ENCODE results near the gene SPTLC2. TPM values are rescaled to one million over a fixed set of nuclear protein-coding genes. Genes with fewer than 3 reads are reported as not detected.

SPTLC2 gene
- total RNA-seq, 1 experiment from 2014 or later = 32.6 TPM

DNA sequence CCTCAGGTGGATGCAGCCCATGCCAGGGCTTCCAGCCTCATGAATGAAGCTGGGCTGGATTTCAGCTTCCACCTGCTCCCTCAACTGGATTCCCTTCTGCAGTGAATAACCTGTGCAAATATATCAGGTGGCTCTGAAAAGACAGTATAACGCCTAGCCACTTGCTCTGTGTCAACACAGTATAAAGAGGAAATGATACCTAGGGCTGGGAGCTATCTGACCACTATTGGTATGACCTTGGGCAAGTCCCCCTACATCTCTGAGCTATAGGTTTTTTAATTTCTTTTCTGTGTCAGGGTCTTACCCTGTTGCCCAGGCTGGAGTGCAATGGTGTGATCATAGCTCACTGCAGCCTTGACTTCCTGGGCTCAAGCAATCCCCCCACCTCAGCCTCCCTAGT lies 137.6 kb downstream of the SPTLC2 start:
- Histone ChIP-seq H2BK20ac (ENCODE audit: low read depth, low read length, poor library complexity, severe bottlenecking) (no peak overlapping the region), H4K91ac (ENCODE audit: insufficient read length, low read depth, low read length) (no peak overlapping the region), H3K4me1 (ENCODE audit: insufficient read depth, low read length) (no peaks in the 10 kb centered on the region), H2BK12ac (ENCODE audit: insufficient read length, low read depth, low read length) (no peak overlapping the region), H3T11ph (ENCODE audit: low read length) (no peak overlapping the region), H2AK5ac (ENCODE audit: insufficient read length, low read length) (no peak overlapping the region), H3K23me2 (ENCODE audit: insufficient read length, low read depth, low read length, poor library complexity, severe bottlenecking) (no peaks in the 10 kb centered on the region), H3K4ac (ENCODE audit: low read depth, low read length) (no peak overlapping the region), H2BK5ac (ENCODE audit: insufficient read length, low read length) (no peak overlapping the region), H3K27me3 (ENCODE audit: insufficient read depth, low read length) (no peaks in the 10 kb centered on the region), H3K4me2 (ENCODE audit: insufficient read depth, insufficient read length, low read length) (no peak overlapping the region), H2AFZ (ENCODE audit: low read length) (no peak overlapping the region), H2BK120ac (ENCODE audit: low read depth, low read length, poor library complexity, severe bottlenecking) (no peak overlapping the region), H3K27ac (ENCODE audit: insufficient read length, low read depth, low read length) (no peak overlapping the region), H3K9ac (ENCODE audit: extremely low read depth, insufficient read length, low read length) (no peak overlapping the region), H2BK15ac (ENCODE audit: low read depth, low read length) (no peak overlapping the region), H3K56ac (ENCODE audit: insufficient read length, low read depth, low read length) (no peak overlapping the region), H4K5ac (ENCODE audit: insufficient read length, low read depth, low read length) (no peak overlapping the region), H3K23ac (ENCODE audit: insufficient read length, low read depth, low read length) (no peak overlapping the region), H3K14ac (ENCODE audit: insufficient read depth, low read length) (no peak overlapping the region), H4K8ac (replicated peaks; ENCODE audit: insufficient read length, low read depth, low read length) (no peak overlapping the region), H4K20me1 (ENCODE audit: control insufficient read depth, insufficient read depth, insufficient read length) (no peaks in the 10 kb centered on the region), H3K79me1 (ENCODE audit: insufficient read depth, low read depth, low read length, poor library complexity, severe bottlenecking) (no peaks in the 10 kb centered on the region), H3K9me3 (ENCODE audit: control insufficient read depth, low read depth, low read length) (no peaks in the 10 kb centered on the region), H3K79me2 (ENCODE audit: insufficient read depth, low read length) (no peaks in the 10 kb centered on the region), H3K18ac (ENCODE audit: insufficient read length, low read depth, low read length) (no peak overlapping the region)
- Mint-ChIP-seq H3K9me3 (no peaks in the 10 kb centered on the region), H3K4me1 (peaks cover 3 to 6% of the 10 kb centered on the region in 2 experiments; a peak in 2 of 4 replicates), H3K4me3 (no peak overlapping the region), H3K27me3 (ENCODE audit: low read depth) (no peaks in the 10 kb centered on the region; the same call in 1 of the 2 replicates), H3K36me3 (ENCODE audit: insufficient read depth in 1 of 3, low read depth in 3 of 3) (no peaks in the 10 kb centered on the region; a peak in 1 of 7 replicates), H3K27ac (no peak overlapping the region)
- no peak for DNase-seq
- WGBS (ENCODE audit: extremely low coverage, insufficient read length, low lambda C conversion rate) = no CpG with 5 or more reads among the region's 1 CpG
- TF ChIP-seq, protein P1, sequence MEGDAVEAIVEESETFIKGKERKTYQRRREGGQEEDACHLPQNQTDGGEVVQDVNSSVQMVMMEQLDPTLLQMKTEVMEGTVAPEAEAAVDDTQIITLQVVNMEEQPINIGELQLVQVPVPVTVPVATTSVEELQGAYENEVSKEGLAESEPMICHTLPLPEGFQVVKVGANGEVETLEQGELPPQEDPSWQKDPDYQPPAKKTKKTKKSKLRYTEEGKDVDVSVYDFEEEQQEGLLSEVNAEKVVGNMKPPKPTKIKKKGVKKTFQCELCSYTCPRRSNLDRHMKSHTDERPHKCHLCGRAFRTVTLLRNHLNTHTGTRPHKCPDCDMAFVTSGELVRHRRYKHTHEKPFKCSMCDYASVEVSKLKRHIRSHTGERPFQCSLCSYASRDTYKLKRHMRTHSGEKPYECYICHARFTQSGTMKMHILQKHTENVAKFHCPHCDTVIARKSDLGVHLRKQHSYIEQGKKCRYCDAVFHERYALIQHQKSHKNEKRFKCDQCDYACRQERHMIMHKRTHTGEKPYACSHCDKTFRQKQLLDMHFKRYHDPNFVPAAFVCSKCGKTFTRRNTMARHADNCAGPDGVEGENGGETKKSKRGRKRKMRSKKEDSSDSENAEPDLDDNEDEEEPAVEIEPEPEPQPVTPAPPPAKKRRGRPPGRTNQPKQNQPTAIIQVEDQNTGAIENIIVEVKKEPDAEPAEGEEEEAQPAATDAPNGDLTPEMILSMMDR (conservative IDR thresholded peaks at IDR 0.05) = no peak
